HEK293T (cell line): ENCODE results near the gene KAT6B.

Source experiments
- CTCF ChIA-PET: fragments of 350-600 bp; formaldehyde crosslinking; extraction: SDS; loops from one replicate; lab custom pipeline; 2021; ENCODE audit warnings: antibody characterized with exemption, inconsistent platforms; lab: Yijun Ruan, JAX
- POLR2A ChIA-PET: fragments of 350-600 bp; formaldehyde crosslinking; extraction: SDS; loops from one replicate; lab custom pipeline; 2020; ENCODE audit warnings: antibody characterized with exemption, inconsistent platforms; lab: Yijun Ruan, JAX
- DNase-seq: peaks from one replicate; pipeline ENCODE4 v3.0.0; 2012; ENCODE audit warnings: mixed read lengths; ENCODE audit errors: extremely low spot score
- ARNT ChIP-seq: fragments of 450-650 bp; IDR thresholded peaks from 2 replicates; pipeline ENCODE4 v1.6.1; 2017; ENCODE audit warnings: mild to moderate bottlenecking
- BHLHE40 ChIP-seq: fragments of 450-650 bp; IDR thresholded peaks from 2 replicates; pipeline ENCODE4 v1.6.1; 2016; ENCODE audit warnings: mild to moderate bottlenecking, moderate library complexity, borderline replicate concordance
- CTBP1 ChIP-seq: fragments of 450-650 bp; IDR thresholded peaks from 2 replicates; pipeline ENCODE4 v1.6.1; 2016; ENCODE audit warnings: borderline replicate concordance
- ELF4 ChIP-seq: fragments of 450-650 bp; IDR thresholded peaks from 2 replicates; pipeline ENCODE4 v1.6.1; 2017; ENCODE audit warnings: antibody characterized with exemption
- FOXA1 ChIP-seq: fragments of 450-650 bp; IDR thresholded peaks from 2 replicates; pipeline ENCODE4 v1.6.1; 2016; ENCODE audit warnings: mild to moderate bottlenecking
- FOXK2 ChIP-seq: fragments of 450-650 bp; IDR thresholded peaks from 2 replicates; pipeline ENCODE4 v1.6.1; 2016; ENCODE audit warnings: mild to moderate bottlenecking
- FOXM1 ChIP-seq: fragments of 450-650 bp; IDR thresholded peaks from 2 replicates; pipeline ENCODE4 v1.6.1; 2017; ENCODE audit warnings: mild to moderate bottlenecking, borderline replicate concordance
- HDGF ChIP-seq: fragments of 450-650 bp; IDR thresholded peaks from 2 replicates; pipeline ENCODE4 v1.6.1; 2017; ENCODE audit warnings: antibody characterized with exemption, borderline replicate concordance
- L3MBTL2 ChIP-seq: fragments of 450-650 bp; conservative IDR thresholded peaks from 2 replicates; pipeline ENCODE4 v1.6.1; 2016; ENCODE audit warnings: mild to moderate bottlenecking
- LEF1 ChIP-seq: fragments of 450-650 bp; IDR thresholded peaks from 2 replicates; pipeline ENCODE4 v1.6.1; 2017; ENCODE audit warnings: mild to moderate bottlenecking, borderline replicate concordance
- NFRKB ChIP-seq: fragments of 450-650 bp; IDR thresholded peaks from 2 replicates; pipeline ENCODE4 v1.6.1; 2016; ENCODE audit warnings: mild to moderate bottlenecking, moderate library complexity
- SP1 ChIP-seq: fragments of 450-650 bp; IDR thresholded peaks from 2 replicates; pipeline ENCODE4 v1.6.1; 2017
- SUZ12 ChIP-seq: fragments of 450-650 bp; IDR thresholded peaks from 2 replicates; pipeline ENCODE4 v1.6.1; 2016; ENCODE audit warnings: mild to moderate bottlenecking
- TARDBP ChIP-seq: fragments of 450-650 bp; IDR thresholded peaks from 2 replicates; pipeline ENCODE4 v1.6.1; 2016
- ZNF384 ChIP-seq: fragments of 450-650 bp; IDR thresholded peaks from 2 replicates; pipeline ENCODE4 v1.6.1; 2016
- TF ChIP-seq, protein P1 (sequence below): fragments of 450-650 bp; IDR thresholded peaks from 2 replicates; pipeline ENCODE4 v1.6.1; 2016

KAT6B gene

DNA sequence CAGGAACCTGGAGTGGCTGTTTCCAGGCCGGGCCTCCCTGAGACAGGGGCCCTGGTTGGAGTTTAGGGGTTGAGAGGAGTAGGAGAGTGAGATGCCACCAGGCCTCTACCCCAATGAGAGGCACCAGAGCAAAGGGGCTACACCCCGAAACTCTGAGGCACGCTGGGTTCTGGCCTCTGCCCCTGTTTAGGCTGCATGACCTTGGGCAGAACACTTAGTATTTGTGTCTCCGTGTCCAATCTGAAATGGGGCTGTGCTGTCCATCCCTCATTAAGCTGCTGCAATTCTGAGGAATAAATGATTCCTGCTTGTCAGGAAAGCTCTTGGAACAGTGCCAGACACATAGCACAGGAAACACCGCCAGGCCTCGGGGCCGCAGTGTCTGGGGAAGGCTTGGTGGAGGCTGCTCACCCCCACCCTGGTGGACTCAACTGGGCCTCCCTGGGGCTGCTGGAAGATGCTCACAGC is 244.6 kb downstream of the KAT6B start:
- DNase-seq = no peak
- POLR2A ChIA-PET = no interaction called here
- CTCF ChIA-PET = no interaction called here

DNA sequence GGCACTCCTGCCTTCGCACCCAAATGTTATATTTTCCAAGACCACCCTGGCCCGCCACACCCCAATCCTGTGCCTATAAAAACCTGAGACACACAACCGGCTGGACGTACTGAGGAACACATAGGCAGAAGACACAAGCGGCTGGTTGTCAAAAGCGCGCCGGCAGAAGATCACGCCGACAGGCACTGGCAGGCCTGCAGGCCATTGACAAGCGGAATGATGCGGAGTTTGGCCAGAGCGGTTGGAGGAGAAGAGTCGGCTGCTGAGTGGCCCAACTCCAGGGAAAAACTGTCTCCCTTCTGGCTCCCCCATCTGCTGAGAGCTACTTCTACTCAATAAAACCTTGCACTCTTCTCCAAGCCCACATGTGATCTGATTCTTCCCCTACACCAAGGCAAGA is 245.4 kb downstream of the KAT6B start:
- TF ChIP-seq FOXA1 (no peak), L3MBTL2 (no peak), LEF1 (no peak), NFRKB (no peak), ARNT (no peak), TARDBP (no peak), SUZ12 (no peak), HDGF (no peak)
- DNase-seq = no peak
- CTCF ChIA-PET = no interaction called here
- POLR2A ChIA-PET = no interaction called here

More for the DNA sequence above, 244.6 kb downstream of the KAT6B start:
- no peak for TF ChIP-seq ARNT
- TF ChIP-seq BHLHE40 = no peak
- TF ChIP-seq FOXK2 = no peak
- TF ChIP-seq HDGF = no peak

DNA sequence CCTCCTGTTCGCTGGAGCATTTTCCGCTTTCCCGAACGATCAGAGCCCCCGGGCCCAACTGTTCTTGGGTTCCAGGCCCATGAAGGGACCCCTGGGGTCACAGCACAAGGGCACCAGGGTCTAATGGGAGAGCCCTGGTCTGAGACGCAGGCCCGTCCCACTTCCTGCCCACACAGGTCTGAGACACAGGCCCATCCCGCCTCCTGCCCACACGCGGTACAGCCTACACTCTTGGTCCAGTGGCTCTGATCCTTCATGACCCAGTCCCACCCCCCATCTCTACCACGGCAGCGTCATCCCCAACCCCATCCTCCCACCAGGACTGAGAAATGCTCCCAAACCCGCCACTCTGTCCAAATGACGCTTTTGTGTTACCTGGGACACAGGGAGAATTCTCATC is 246.3 kb downstream of the KAT6B start:
- TF ChIP-seq ZNF384 (no peak), L3MBTL2 (no peak), FOXM1 (no peak), NFRKB (no peak), HDGF (no peak), SUZ12 (no peak), TARDBP (no peak), FOXK2 (no peak), CTBP1 (no peak), ELF4 (no peak), FOXA1 (no peak), BHLHE40 (no peak), SP1 (no peak), LEF1 (no peak), ARNT (no peak)
- TF ChIP-seq, protein P1, sequence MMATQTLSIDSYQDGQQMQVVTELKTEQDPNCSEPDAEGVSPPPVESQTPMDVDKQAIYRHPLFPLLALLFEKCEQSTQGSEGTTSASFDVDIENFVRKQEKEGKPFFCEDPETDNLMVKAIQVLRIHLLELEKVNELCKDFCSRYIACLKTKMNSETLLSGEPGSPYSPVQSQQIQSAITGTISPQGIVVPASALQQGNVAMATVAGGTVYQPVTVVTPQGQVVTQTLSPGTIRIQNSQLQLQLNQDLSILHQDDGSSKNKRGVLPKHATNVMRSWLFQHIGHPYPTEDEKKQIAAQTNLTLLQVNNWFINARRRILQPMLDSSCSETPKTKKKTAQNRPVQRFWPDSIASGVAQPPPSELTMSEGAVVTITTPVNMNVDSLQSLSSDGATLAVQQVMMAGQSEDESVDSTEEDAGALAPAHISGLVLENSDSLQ = no peak
- CTCF ChIA-PET = no interaction called here
- POLR2A ChIA-PET = no interaction called here
- DNase-seq = no peak

DNA sequence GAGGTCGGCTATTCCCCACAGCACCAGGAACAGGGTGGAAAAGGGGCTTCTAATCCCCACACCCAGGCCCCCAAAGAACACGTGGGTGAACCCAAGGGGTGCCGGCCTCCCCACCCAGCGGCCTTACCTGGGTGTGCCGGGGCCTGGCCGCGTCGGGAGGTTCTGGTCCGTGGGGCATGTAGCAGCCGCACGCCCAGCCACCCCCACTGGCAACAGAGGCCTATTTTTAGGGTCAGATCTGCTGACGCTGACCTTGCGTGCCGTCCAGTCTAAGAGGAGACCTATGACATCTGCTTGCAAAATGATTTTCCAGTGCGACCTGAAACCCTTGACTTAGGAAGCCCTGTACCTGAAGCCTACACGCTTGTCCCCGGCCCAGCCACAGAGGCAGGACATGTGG is 247.0 kb downstream of the KAT6B start:
- no peak for DNase-seq
- POLR2A ChIA-PET = no interaction called here
- CTCF ChIA-PET = no interaction called here
- TF ChIP-seq NFRKB (no peak), SP1 (no peak), BHLHE40 (no peak), HDGF (no peak), L3MBTL2 (no peak), ARNT (no peak), CTBP1 (no peak), FOXK2 (no peak), LEF1 (no peak), FOXM1 (no peak)

DNA sequence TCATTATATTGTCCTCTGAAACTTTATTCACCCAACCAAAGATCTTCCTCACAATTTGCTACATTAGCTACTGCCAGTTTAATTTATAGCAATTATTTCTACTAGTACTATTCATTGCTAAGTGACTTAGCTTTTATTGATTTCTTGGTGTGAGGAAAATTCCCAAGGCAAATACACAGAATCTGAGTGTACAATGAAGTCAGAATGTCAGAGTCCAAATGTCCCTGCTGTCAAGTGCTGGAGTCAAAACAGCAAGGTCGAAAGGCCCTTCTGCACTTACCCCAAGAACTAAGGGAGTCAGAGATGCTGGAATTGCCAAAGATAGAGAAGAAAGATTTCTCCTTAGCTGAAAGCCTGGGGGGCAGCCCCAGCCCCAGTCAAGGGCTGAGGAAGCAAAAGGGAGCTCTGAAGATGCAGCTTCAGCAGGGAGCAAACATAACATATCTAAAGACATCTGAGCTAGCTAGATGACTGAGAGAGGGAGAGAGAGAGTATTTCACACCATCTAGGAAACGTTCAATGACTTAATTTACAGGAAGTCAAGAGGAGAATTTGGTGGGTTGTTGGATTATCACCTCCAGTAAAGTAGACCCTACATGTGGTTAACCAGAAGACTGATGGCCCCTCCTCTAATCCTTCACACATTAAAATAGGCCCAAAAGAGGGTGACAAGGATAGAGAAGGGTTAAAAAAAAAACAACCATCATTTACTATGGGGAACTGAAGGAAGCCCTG is 248.5 kb downstream of the KAT6B start:
- CTCF ChIA-PET = no interaction called here
- POLR2A ChIA-PET = interaction anchor here (0.8 to 1.1 kb wide), 3 partner anchors 30 to 336 kb away, joined by 3 read pairs; no protein-coding TSS in a partner anchor
- no peak for DNase-seq
- TF ChIP-seq LEF1 (no peak), ELF4 (no peak), HDGF (no peak), BHLHE40 (no peak), SUZ12 (no peak)
- TF ChIP-seq, protein P1 = no peak

DNA sequence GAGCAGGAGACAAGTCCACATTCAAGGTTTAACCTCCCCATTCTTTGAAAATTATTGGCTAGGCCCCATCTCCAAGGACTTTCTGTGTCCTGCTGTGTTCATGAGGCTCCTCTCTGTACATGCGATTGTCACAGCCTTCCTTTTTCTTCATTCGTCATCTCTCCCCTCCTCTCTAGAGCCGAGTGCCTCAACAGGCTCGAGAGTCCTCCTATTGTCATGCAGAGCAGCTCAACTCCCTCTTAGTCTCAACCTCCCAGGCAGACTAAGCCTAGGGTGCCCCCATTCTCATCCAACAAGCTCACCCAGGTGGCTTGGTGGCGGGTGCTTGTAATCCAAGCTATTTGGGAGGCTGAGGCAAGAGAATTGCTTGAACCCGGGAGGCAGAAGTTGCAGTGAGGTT is 249.9 kb downstream of the KAT6B start:
- CTCF ChIA-PET = no interaction called here
- no peak for DNase-seq
- POLR2A ChIA-PET = no interaction called here
- TF ChIP-seq ARNT (no peak), TARDBP (no peak), NFRKB (no peak), ELF4 (no peak)

DNA sequence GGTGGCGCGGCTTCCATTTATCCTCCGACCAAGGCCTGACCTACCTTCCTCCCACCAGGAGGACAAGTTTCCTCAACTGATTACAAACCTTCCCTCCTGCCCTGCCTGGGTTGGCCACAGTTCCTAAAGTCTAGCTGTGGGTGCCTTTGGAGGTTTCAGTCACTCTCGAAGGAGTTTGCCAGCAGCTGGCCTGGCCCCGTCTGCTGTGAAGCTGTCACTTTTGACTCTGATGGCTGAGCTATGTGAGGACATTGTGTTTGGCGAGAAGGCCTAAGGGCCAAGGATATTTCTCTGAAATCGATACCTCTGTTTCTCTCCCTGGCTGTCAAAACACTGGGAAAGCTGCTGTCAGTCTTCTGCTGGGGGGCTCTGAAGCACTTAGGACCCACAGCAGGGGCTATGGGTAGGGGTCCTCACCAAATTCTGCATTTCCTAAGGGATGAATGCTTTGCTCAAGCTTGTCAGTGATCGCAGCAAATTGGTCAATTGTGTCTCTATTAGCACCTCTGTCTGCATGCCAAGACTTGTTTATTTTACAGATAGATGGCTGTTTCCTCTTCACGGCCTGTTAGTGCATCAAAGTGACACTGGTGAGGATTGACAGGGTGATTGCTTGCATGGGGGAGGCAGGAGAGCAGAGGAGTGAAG is 253.2 kb downstream of the KAT6B start:
- TF ChIP-seq, protein P1 = peak; percentile 61
- TF ChIP-seq L3MBTL2 = no peak
- CTCF ChIA-PET = interaction anchor here (0.7 kb wide), 1 partner anchor 458 kb away, joined by 3 read pairs; no protein-coding TSS in a partner anchor
- DNase-seq = no peak
- POLR2A ChIA-PET = no interaction called here
